ENCODE results near the gene TMEM273.

Gene TMEM273

GRCh38 chr10:49111320-49111698 lies 76.9 kb downstream of the TMEM273 start:
- TF ChIP-seq YY1 (IDR thresholded peaks at IDR 0.05; ENCODE audit: low read depth) (no peak), EGR1 (IDR thresholded peaks at IDR 0.05) (no peak), ZBTB7A (IDR thresholded peaks at IDR 0.05; ENCODE audit: low read depth) (no peak), TAF1 (IDR thresholded peaks at IDR 0.05; ENCODE audit: low read depth) (no peak)

GRCh38 chr10:49110684-49111319 lies 77.4 kb downstream of the TMEM273 start:
- TF ChIP-seq CEBPB (IDR thresholded peaks at IDR 0.05) (no peak), TEAD4 (IDR thresholded peaks at IDR 0.05) (no peak), YY1 (IDR thresholded peaks at IDR 0.05; ENCODE audit: low read depth) (no peak), USF1 (IDR thresholded peaks at IDR 0.05) (no peak), EGR1 (IDR thresholded peaks at IDR 0.05) (no peak)

GRCh38 chr10:49109669-49110340 lies 78.4 kb downstream of the TMEM273 start:
- TF ChIP-seq RAD21 (IDR thresholded peaks at IDR 0.05; ENCODE audit: low read depth) (no peak), TAF1 (IDR thresholded peaks at IDR 0.05; ENCODE audit: low read depth) (no peak), MAX (IDR thresholded peaks at IDR 0.05) (no peak), REST (IDR thresholded peaks at IDR 0.05; ENCODE audit: low read depth) (no peak), USF1 (IDR thresholded peaks at IDR 0.05) (no peak), EGR1 (IDR thresholded peaks at IDR 0.05) (no peak), YY1 (IDR thresholded peaks at IDR 0.05; ENCODE audit: low read depth) (no peak), TCF12 (IDR thresholded peaks at IDR 0.05; ENCODE audit: low read depth) (no peak), ZBTB7A (IDR thresholded peaks at IDR 0.05; ENCODE audit: low read depth) (no peak), FOXM1 (IDR thresholded peaks at IDR 0.05; ENCODE audit: borderline replicate concordance, low read depth) (no peak), CEBPB (IDR thresholded peaks at IDR 0.05) (no peak), EP300 (IDR thresholded peaks at IDR 0.05; ENCODE audit: borderline replicate concordance) (no peak), NFIC (IDR thresholded peaks at IDR 0.05) (no peak), TEAD4 (IDR thresholded peaks at IDR 0.05) (no peak), CREB1 (IDR thresholded peaks at IDR 0.05; ENCODE audit: low read depth) (no peak)

- TF ChIP-seq EGR1 (IDR thresholded peaks at IDR 0.05) (no peak), CEBPB (IDR thresholded peaks at IDR 0.05) (no peak), TAF1 (IDR thresholded peaks at IDR 0.05; ENCODE audit: low read depth) (no peak), CREB1 (IDR thresholded peaks at IDR 0.05; ENCODE audit: low read depth) (no peak), USF1 (IDR thresholded peaks at IDR 0.05) (no peak), MAX (IDR thresholded peaks at IDR 0.05) (no peak), TEAD4 (IDR thresholded peaks at IDR 0.05) (no peak), YY1 (IDR thresholded peaks at IDR 0.05; ENCODE audit: low read depth) (no peak), FOXM1 (IDR thresholded peaks at IDR 0.05; ENCODE audit: borderline replicate concordance, low read depth) (no peak), RAD21 (IDR thresholded peaks at IDR 0.05; ENCODE audit: low read depth) (no peak), TCF12 (IDR thresholded peaks at IDR 0.05; ENCODE audit: low read depth) (no peak), ZBTB7A (IDR thresholded peaks at IDR 0.05; ENCODE audit: low read depth) (no peak), NFIC (IDR thresholded peaks at IDR 0.05) (no peak), REST (IDR thresholded peaks at IDR 0.05; ENCODE audit: low read depth) (no peak), EP300 (IDR thresholded peaks at IDR 0.05; ENCODE audit: borderline replicate concordance) (no peak)
Measured at GRCh38 chr10:49108656-49109055, 79.5 kb downstream of the TMEM273 start.

- no peak for TF ChIP-seq REST (IDR thresholded peaks at IDR 0.05; ENCODE audit: low read depth)
- no peak for TF ChIP-seq TAF1 (IDR thresholded peaks at IDR 0.05; ENCODE audit: low read depth)
- no peak for TF ChIP-seq CEBPB (IDR thresholded peaks at IDR 0.05)
- TF ChIP-seq MAX (IDR thresholded peaks at IDR 0.05) = no peak
- no peak for TF ChIP-seq TCF12 (IDR thresholded peaks at IDR 0.05; ENCODE audit: low read depth)
- TF ChIP-seq EP300 (IDR thresholded peaks at IDR 0.05; ENCODE audit: borderline replicate concordance) = no peak
- no peak for TF ChIP-seq ZBTB7A (IDR thresholded peaks at IDR 0.05; ENCODE audit: low read depth)
- TF ChIP-seq FOXM1 (IDR thresholded peaks at IDR 0.05; ENCODE audit: borderline replicate concordance, low read depth) = no peak
- TF ChIP-seq NFIC (IDR thresholded peaks at IDR 0.05) = no peak
- TF ChIP-seq RAD21 (IDR thresholded peaks at IDR 0.05; ENCODE audit: low read depth) = no peak
Measured at GRCh38 chr10:49107887-49108267, 80.3 kb downstream of the TMEM273 start.
